Endothelial cell of hepatic sinusoid (primary cell): ENCODE data around the gene UQCRC1.

Experiments
- in situ Hi-C: cut with HindIII; loops from 2 replicates; pipeline ENCODE4 v1.10.0; 2017; ENCODE audit warnings: low sequenced_read_pairs

The UQCRC1 gene

GRCh38 chr3:48634661-48635221 lies 25.3 kb upstream of the UQCRC1 start:
- in situ Hi-C loops = loop anchor here (10.0 kb wide), 2 partner anchors 80 to 160 kb away; partner anchors contain the start of gene PFKFB4

DNA sequence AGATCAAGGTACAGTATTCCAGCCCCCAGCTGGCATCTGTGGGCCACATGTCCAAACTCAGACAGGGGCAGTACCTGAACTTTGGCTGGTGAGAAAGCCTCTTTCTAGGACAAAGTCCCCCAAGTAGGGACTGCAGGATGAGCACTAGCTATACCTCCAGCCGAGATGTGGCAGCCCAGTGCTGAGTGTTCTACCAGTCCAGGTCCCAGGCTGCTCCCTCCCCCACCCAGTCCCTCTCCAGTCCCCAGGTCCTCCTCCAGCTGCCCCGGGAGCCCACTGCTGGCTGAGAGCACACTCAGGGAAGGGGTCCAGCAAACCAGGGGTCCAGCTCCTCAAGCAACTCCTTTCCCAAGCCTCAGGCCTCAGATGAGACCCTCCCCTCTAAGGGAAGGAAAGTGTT lies 24.3 kb upstream of the UQCRC1 start:
- in situ Hi-C loops = loop anchor here (10.0 kb wide), 2 partner anchors 79 to 159 kb away; partner anchors contain the start of gene PFKFB4

DNA sequence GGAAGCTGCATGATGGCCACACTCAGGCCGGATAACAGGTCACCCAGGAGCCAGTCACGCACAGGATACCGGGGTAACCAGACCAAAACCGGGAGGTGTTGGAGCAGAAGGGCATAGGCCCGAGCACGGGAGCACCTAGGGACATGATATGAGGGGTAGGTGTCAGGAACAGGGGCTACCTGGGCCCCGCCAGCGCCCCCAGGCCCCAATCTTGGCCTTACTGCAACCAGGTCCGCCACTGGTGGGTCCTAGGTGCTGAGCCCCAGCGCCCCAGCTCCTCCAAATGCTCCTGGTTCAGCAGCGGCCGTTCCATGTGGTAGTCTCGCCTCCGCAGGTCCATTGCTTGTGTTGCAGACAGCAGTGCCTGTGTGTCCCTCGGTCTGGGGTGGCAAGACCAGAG lies 23.8 kb upstream of the UQCRC1 start:
- in situ Hi-C loops = loop anchor here (10.0 kb wide), 2 partner anchors 78 to 158 kb away; partner anchors contain the start of gene PFKFB4

- in situ Hi-C loops = loop anchor here (10.0 kb wide), 2 partner anchors 77 to 157 kb away; partner anchors contain the start of gene PFKFB4
These were observed 22.3 kb upstream of the UQCRC1 start for GRCh38 chr3:48631516-48632448.

- in situ Hi-C loops = loop anchor here (10.0 kb wide), 2 partner anchors 76 to 156 kb away; partner anchors contain the start of gene PFKFB4
These were observed 21.4 kb upstream of the UQCRC1 start for GRCh38 chr3:48630833-48631232.

GRCh38 chr3:48630407-48630806 lies 21.0 kb upstream of the UQCRC1 start:
- in situ Hi-C loops = loop anchor here (10.0 kb wide), 2 partner anchors 76 to 156 kb away; partner anchors contain the start of gene PFKFB4

- in situ Hi-C loops = loop anchor here (10.0 kb wide), 2 partner anchors 75 to 155 kb away; partner anchors contain the start of gene PFKFB4
These were observed 20.4 kb upstream of the UQCRC1 start for GRCh38 chr3:48629894-48630293.

DNA sequence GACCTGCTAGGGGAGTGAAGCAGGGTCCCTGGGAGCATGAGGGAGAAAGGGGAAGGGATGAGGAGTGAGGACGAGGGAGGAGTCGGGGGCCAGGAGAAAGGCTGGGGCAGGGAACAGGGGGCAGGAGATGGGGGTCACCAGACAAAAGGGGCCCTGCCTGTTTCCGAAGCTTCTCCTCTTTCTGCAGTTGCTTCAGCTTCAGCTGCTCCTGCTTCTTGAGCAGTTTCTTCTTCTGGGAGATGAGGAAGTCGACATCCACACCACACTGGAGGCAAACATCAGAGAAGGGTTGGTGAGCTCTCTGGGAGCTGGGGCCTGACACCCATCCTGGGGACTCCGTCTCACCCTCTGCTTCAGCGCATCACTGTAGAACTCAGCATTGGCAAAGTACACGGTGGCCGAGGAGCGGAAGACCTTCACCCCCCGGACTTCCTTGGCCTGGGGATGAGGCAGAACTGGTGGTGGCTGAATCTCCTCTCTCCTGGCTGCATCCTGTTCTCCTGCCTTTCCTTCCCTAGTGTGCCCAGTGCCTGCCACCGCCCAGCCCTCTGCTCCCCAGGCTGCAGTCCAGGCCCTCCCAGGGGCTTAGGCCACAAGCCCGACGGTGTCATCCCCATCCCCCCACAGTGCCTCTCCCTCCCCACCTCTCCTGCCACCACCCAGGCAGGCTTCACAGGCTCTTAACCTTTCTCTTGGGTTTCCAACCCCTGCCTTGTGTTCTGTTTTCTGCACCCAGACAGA lies 19.0 kb upstream of the UQCRC1 start:
- in situ Hi-C loops = no loop called here

GRCh38 chr3:48625600-48625999 lies 16.2 kb upstream of the UQCRC1 start:
- in situ Hi-C loops = no loop called here

DNA sequence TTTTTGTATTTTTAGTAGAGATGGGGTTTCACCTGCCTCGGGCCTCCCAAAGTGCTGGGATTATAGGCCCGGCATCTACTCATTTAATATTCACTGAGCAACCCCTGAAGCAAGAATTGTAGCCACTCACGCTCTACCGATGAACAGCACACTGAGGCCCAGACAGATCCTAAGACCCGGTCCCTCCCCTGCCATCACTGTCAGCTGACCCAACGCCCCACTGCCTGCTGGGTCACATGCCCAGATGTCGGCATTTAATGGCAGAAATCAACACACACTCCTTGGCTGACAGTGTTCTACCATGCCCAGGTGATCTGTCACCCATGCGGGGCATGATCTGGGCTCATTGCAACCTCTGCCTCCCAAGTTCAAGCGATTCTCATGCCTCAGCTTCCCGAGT lies 15.3 kb upstream of the UQCRC1 start:
- in situ Hi-C loops = no loop called here

DNA sequence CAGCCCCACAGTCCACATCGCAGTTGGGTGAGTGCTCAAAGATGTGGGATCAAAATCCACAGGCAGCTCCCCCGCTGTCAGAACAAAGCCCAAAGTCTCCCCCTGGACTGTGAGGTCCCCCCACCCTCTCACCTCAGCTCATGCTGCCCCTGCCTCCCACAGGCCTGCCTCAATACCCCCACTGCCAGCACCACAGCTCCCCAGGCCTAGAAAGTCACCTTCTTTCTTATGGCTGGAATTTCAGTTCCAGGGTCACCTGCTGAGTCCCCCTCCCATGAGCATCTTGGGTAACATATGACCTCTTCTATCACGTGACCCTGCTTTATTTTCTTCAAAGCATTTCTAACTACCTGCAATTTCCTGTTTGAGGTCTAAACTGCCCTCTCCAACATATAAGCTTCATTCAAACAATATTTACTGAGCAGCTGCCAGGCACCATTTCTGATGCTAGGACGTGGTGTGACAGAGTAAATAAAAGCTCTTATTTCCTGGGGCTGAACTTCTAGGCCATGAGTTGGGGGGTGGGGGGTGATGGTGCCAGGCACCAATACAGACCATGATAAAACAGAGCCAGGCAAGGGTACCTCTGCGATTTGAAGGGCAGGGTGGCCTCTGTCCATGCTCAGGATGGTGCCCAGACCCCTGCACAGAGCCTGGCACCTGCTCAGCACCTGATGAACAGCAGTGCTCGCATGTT lies 14.6 kb upstream of the UQCRC1 start:
- in situ Hi-C loops = no loop called here

DNA sequence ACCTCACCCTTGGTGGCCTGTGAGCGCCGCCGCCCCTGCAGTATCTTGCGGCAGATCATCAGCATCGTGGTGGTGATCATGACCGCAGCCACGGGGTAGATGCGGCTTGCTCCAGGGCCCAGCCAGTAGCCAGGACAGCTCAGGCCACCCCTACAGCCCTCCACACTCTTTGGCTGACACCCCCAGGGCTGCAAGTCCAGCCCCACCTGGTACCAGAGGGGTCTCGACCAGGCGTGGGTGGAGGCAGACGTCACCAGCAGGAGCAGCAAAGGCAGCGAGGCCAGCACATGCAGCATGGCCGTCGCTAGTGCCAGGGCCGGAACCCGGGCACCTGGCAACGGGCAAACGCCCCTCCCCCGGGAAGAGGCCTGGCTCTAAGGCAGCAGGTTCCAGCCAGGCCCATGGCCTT lies 12.0 kb upstream of the UQCRC1 start, which contains the start of gene TMEM89:
Gene TMEM89 (minus strand): TSS at position 309 of the 409 bp plus-strand sequence. CDS start 13 bp downstream, at position 296.
- in situ Hi-C loops = no loop called here

DNA sequence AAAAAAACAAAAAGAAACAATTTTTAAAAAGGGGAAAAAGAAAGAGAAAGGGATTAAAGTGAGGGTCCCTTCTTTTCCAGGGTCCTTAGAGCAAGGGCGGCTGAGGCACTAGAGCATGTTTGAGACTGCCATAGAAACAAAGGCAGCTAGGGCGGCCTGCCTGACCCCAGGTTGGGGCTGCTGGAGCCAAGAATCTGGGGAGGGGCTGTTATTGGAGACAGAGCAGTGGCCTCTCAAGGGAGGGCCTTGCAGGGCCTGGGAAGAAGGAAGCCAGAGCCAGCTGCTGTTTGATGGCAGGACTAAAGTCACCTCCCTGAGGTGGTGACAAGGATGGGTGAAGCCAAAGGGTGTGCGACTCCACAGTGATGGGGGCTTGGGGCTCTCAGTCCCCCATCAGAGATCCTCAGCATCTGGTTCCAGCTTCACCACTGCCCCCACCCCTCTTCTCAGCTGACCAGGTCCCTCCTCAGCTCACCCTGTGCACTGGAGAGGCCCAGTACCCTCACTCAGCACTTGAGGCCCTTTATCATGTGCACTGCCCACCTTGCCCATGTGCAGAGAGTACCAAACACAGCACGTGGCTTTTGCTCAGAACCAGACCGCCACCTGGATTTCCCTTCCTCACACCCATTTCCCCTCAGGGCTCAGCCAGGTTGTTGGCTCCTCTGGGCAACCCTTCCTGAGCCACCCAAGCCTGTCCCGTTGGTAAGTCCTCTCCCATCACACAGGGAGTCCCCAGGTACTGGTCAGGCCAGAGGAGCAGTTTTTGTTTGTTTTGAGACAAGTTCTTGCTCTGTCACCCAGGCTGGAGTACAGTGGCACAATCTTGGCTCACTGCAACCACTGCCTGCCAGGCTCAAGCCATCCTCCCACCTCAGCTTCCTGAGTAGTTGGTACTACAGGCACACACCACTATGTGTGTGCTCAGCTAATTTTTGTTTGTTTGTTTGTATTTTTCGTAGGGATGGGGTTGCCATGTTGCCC lies 10.4 kb upstream of the UQCRC1 start:
- in situ Hi-C loops = no loop called here

DNA sequence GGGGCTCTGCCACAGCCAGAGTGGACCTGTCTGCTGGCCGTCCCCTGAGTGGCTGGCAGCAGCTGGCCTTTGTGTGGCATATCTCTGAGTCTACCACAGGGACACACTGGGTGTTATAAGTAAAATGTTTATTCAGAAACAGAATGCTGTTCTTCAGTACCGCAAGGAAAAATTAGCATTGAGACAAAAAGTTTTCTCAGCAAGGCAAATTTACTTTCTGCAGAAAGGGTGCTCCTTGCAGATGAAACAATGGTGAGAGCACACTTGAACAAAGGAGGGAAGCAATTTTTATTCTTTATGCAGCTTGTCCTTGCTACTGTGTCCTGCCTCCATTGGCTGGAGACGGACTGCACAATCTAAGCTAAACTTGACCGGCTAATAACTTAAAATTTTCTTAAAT lies 8.1 kb upstream of the UQCRC1 start:
- in situ Hi-C loops = no loop called here

GRCh38 chr3:48614044-48614443 lies 4.6 kb upstream of the UQCRC1 start:
- in situ Hi-C loops = no loop called here

GRCh38 chr3:48612309-48612708 lies 2.9 kb upstream of the UQCRC1 start:
- in situ Hi-C loops = no loop called here

DNA sequence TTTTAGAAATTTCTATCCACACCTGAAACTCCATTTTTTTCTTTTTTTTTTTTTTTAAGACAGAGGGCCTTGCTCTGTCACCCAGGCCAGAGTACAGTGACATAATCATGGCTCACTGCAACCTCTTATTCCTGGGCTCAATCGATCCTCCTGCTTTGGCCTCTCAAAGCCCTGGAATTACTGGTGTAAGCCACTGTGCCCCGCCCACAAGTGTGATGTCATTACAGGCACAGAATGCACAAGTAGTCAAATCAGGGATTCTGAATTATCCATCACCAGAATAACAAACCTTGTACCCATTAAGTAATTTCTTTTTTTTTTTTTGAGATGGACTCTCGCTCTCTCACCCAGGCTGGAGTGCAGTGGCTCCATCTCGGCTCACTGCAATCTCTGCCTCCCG lies 1.9 kb downstream of the UQCRC1 start:
- in situ Hi-C loops = no loop called here

- in situ Hi-C loops = no loop called here
These were observed 7.8 kb downstream of the UQCRC1 start for GRCh38 chr3:48601622-48601994.
